ENCODE measurements around the gene EVI2B.

Gene EVI2B

DNA sequence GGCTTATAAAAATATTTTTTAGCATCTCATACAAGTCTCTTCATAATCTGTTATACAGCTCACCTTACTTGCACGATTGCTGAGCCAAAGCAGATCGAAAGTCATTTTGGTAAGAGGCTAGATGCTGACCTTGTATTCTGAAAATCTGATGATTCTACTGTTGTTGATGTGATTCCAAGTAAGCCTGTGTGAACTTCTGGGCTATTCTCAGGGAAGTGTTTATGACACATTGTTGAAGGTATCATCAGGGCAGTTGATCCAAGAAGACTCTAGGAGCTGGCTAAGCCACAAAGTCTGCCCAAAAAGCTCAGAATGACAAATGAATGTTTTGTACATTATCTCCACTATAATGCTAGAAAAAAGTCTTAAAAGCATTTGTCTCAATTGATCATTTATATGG, 32.8 kb downstream of the EVI2B start:
- Mint-ChIP-seq H3K36me3 (ENCODE audit: low read depth) (peaks cover 43% of the 10 kb centered on the region), H3K27ac (no peak overlapping the region), H3K27me3 (ENCODE audit: low read depth) (no peaks in the 10 kb centered on the region), H3K9me3 (no peaks in the 10 kb centered on the region), H3K4me1 (no peaks in the 10 kb centered on the region), H3K4me3 (no peak overlapping the region)
- TF ChIP-seq CTCF (IDR thresholded peaks at IDR 0.05; ENCODE audit: unreplicated experiment in 3 of 3): no peak

DNA sequence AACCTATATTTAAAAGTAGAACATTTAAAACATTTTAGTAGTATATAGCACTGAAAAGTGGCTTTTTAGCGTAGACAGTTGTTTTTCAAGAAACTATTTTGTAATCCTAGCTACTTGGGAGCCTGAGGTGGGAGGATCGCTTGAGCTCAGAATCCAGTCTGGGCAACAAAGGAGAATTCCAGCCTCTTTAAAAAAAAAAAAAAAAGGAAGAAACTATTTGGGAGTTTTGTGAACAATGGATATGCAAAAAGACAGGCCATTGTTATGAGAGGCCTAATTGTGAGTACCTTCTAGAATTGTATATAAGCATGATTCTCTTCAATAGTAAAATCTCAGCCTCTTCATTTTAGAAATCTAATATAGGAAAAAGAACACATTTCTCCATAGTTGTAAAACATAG, 34.5 kb downstream of the EVI2B start:
- Mint-ChIP-seq H3K4me1 (no peaks in the 10 kb centered on the region), H3K9me3 (no peaks in the 10 kb centered on the region), H3K27ac (no peak overlapping the region), H3K4me3 (no peak overlapping the region), H3K36me3 (ENCODE audit: low read depth) (peaks cover 56% of the 10 kb centered on the region), H3K27me3 (ENCODE audit: low read depth) (no peaks in the 10 kb centered on the region)
- no peak for TF ChIP-seq CTCF (IDR thresholded peaks at IDR 0.05; ENCODE audit: unreplicated experiment in 3 of 3)

- TF ChIP-seq CTCF (IDR thresholded peaks at IDR 0.05; ENCODE audit: unreplicated experiment in 3 of 3): no peak
- no peaks in the 10 kb centered on the region for H3K4me1 Mint-ChIP-seq
- peaks cover 63% of the 10 kb centered on the region for H3K36me3 Mint-ChIP-seq (ENCODE audit: low read depth)
- no peak overlapping the region for H3K27ac Mint-ChIP-seq
- no peak overlapping the region for H3K4me3 Mint-ChIP-seq
- H3K27me3 Mint-ChIP-seq (ENCODE audit: low read depth): no peaks in the 10 kb centered on the region
- no peaks in the 10 kb centered on the region for H3K9me3 Mint-ChIP-seq
Measured at GRCh38 chr17:31275116-31275515, 38.7 kb downstream of the EVI2B start.

DNA sequence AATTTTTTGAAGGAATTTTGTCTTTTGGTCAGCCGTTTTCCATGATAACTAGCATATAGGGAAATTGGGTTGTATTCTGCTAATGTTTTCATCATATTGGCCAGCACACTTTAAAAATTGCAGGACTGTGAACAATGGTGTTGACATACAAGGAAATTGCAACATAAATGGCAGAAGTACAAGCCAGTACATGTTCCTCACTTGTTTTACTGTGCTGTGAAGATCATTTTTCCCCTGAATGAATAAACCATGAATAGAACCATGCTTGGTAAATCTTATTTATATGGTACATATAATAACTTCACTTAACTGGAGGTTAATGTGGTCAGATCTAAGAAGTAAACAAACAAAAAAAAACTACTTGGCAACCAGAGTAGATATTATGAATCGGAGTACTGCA, 39.6 kb downstream of the EVI2B start:
- TF ChIP-seq CTCF (IDR thresholded peaks at IDR 0.05; ENCODE audit: unreplicated experiment in 3 of 3): no peak
- Mint-ChIP-seq H3K36me3 (ENCODE audit: low read depth) (peaks cover 66% of the 10 kb centered on the region), H3K27ac (no peak overlapping the region), H3K27me3 (ENCODE audit: low read depth) (no peaks in the 10 kb centered on the region), H3K4me1 (peaks cover 7% of the 10 kb centered on the region), H3K9me3 (no peaks in the 10 kb centered on the region), H3K4me3 (no peak overlapping the region)

DNA sequence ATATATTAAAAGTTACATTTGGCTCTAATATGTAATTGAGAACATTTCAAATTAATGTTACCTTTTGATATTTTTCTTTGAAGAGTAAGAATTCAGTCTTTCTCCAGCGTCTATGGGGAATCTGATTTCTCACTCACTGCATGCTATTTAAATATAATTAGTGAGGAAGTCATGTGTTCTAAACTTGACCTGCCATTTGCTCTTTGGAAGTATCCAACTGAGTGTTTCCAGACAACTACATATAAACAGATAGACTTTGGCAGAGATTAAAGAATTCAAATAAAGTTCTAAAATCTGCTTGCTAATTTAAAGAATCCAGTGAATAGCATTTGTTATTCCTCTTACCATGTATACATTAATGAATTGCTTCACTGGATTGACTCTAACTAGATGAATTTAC, 40.3 kb downstream of the EVI2B start:
- peaks cover 11% of the 10 kb centered on the region for H3K4me1 Mint-ChIP-seq
- H3K9me3 Mint-ChIP-seq: no peaks in the 10 kb centered on the region
- peaks cover 70% of the 10 kb centered on the region for H3K36me3 Mint-ChIP-seq (ENCODE audit: low read depth)
- no peaks in the 10 kb centered on the region for H3K27me3 Mint-ChIP-seq (ENCODE audit: low read depth)
- no peak overlapping the region for H3K4me3 Mint-ChIP-seq
- no peak overlapping the region for H3K27ac Mint-ChIP-seq
- no peak for TF ChIP-seq CTCF (IDR thresholded peaks at IDR 0.05; ENCODE audit: unreplicated experiment in 3 of 3)

GRCh38 chr17:31272803-31273202, 41.1 kb downstream of the EVI2B start:
- no peak for TF ChIP-seq CTCF (IDR thresholded peaks at IDR 0.05; ENCODE audit: unreplicated experiment in 3 of 3)
- Mint-ChIP-seq H3K27ac (no peak overlapping the region), H3K4me3 (no peak overlapping the region), H3K36me3 (ENCODE audit: low read depth) (peaks cover 70% of the 10 kb centered on the region), H3K4me1 (peaks cover 11% of the 10 kb centered on the region), H3K27me3 (ENCODE audit: low read depth) (no peaks in the 10 kb centered on the region), H3K9me3 (no peaks in the 10 kb centered on the region)

Measured in nephron (organoid).